Activated gamma-delta T cell treated with Interleukin-2 at 50 U/mL for 16 hours (primary cell): Measurements from ENCODE around the gene PHC2.

ENCODE experiments used
- DNase-seq: peaks from one replicate; pipeline ENCODE4 v3.0.0-alpha.2; 2020

Gene PHC2

DNA sequence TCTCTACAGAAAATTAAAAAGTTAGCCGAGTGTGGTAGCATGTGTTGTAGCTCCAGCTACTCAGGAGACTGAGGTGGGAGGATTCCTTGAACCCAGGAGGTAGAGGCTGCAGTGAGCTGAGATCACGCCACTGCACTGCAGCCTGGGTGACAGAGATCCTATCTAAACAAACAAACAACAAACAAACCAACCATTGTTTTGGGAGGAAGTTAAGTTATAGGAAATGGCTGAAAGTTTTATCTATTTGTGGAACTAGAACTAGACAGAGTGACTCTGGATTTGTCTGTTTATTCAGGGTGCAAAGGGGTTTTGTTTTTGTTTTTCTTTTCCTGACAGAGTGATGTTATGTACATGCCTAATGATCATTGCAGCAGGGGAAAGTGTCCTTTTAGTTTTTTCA, 143.6 kb downstream of the PHC2 start:
- no peak for DNase-seq

DNA sequence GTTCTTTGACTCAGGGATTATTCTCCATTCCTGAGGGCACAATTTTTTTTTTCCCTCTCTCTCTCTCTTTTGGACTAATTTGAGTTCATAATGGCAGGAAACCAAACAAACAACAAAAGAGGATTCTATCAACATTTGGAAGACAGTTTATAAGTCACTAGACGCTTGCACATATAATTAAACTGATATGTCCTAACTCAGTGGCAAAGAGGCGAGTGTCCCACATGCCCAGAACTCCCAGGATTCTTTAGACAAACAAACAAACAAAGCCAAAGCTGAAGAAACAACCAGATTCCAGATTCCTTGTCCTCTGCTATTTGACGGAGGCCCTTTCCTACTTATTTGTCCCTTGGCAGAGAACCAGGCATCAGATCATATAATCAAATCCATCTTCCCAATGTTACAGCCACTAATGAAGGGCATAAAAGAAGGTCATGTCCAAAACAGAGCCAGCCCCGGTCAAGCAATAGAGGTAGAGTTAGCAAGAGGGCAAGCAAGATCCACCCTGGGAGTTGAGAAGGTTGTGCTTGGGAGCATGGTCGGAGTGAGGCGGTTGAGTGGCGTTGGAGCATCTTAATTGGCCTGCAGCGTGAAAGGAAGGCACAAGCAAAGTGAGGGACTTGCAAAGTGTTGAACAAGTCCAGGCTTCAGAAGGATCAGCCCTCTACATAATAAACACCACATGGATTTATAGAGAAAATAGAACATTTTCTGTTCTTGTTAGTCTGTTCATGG, 144.3 kb downstream of the PHC2 start:
- DNase-seq = no peak

DNA sequence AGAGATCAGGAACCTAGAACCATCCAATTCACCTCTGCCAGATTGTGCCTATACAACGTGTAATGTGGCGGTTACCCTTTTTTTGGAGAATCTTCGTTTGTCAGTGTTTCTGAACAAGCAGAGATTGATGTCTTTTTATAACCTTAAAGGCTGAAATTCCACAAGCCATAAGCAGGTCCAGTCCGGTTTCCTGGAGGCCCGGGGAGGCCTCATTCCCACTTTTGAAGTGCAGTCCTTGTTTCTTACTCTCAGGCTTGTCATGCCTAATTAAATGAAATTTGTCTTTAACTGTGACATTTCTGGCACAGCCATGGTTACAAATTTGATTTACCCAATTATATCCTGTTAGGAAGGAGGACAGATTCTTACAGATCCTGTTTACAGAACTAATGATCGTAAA, 146.8 kb downstream of the PHC2 start:
- DNase-seq = no peak

DNA sequence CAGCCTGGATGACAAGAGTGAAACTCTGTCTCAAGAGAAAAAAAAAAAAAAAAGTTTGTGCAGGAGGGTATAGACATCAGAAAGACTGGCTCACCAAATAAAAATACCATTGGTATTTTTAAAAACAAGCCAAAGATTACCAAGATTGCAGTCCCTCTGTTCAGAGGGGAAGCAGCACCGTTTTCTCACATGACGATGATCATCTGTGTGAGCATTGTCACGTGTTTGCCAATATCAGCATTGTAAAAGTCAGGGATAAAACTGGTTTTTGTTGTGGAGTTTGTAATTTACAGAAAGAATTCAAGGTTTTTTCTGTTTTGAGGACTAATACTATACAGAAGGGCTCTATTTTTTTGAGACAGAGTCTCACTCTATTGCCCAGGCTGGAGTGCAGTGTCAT, 148.1 kb downstream of the PHC2 start:
- DNase-seq = no peak

DNA sequence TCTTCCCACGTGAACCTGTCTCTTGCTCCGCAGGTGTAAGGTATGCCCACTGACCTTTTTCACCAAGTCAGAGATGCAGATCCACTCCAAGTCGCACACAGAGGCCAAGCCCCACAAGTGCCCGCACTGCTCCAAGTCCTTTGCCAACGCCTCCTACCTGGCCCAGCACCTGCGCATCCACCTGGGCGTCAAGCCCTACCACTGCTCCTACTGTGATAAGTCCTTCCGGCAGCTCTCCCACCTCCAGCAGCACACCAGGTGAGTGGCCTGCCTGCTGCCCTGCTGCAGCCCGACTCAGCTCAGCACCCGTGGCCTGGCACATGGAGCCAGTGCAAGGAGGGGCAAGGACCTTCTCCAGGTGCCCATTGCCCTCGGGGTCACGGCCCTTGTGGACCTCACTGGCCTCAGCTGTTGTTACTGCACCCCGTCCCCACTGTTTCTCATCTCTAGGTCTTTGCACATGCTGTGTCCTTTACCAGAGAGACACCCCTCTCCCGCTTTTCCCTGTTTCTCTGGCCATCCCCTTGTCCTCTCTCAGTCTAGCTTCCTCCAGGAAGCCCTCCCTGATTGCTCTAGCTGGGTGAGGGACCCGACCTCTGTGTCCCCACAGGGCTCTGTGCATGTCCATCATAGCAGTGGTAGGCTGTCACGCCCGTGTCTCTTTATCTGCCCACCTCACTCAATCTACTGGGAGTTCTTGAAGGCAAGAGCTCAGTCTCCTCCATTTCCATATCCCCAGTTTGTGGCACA, 149.2 kb downstream of the PHC2 start:
- no peak for DNase-seq

DNA sequence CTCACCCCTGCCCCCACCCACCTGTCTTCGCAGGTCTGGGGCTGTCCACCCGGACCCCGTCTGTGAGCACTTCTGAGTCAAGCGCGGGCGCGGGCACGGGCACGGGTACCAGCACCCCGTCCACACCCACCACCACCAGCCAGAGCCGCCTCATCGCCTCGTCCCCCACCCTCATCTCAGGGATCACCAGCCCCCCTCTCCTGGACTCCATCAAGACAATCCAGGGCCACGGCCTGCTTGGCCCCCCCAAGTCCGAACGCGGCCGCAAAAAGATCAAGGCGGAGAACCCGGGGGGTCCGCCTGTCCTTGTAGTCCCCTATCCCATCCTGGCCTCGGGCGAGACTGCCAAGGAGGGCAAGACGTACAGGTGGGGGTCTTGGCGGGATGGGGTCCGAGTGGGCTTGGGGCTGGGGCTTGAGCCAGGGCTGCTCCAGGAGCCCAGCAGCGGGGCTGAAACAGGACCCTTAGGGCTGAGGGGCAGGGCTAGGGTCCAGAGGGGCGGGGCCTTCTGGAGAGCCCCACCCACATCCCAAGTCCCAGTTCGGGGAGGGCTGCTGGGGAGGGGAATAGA, 150.7 kb downstream of the PHC2 start:
- DNase-seq = no peak

DNA sequence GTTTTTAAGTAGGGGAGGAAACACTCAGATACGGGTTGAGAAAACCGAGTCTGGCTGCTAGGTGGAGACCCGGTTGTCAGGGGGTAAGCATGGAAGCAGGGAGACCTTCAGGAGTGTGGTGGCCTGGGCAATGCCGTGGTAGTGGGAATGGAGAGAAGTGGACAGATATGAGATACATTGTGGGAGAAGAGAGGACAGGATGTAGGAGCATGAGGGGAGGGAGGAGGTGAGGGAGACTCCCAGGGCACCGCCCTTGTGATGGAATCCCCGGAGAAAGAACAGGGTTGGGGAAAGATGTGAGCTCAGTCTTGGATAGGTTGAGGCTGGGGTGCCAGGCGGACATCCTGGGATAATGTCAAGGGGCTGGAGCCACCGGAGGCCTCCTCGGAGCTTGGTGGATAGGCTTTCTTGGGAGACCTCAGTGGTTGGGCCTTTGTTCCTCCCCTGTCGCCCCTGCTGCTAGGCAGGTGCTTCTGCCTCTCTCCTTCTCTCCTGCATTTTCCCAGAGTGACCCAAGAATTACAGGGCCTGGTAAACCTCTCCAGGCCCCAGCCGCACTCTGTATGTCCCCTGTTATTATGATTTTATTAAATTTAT, 153.3 kb downstream of the PHC2 start:
- no peak for DNase-seq

DNA sequence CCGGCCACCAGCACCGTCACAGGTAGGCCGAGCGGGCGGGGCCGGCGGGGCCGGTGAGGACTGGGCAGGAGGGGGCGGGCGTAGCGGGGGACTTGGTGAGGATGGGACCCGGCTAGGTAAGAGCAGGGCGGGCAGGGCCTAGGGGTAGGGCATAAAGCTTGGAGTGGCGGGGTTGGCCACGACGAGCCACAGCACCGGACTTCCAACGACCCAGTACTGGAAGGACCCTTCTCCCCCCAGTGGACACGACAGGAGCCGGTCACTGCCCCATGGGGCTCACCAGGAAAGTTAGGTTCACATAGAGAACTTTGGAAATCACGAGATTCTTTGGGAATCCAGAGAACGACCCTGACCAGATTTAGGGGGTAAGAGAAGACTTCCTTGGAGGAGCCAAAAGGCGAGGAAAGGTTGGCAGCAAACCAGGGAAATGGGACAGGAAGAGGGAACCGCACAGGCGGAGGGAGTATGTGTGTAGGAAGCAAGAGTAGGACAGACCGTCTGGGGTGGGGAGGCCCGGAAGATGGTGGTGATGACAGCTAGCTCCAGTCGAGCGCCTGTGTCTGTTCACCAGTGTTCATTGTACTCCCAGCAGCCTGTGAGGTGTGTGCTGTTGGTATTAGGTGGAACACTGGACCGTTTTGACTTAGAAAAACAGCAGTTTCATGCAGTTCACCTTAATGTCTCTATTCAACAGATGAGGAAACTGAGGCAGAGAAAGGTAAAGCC, 154.2 kb downstream of the PHC2 start:
- DNase-seq = no peak

DNA sequence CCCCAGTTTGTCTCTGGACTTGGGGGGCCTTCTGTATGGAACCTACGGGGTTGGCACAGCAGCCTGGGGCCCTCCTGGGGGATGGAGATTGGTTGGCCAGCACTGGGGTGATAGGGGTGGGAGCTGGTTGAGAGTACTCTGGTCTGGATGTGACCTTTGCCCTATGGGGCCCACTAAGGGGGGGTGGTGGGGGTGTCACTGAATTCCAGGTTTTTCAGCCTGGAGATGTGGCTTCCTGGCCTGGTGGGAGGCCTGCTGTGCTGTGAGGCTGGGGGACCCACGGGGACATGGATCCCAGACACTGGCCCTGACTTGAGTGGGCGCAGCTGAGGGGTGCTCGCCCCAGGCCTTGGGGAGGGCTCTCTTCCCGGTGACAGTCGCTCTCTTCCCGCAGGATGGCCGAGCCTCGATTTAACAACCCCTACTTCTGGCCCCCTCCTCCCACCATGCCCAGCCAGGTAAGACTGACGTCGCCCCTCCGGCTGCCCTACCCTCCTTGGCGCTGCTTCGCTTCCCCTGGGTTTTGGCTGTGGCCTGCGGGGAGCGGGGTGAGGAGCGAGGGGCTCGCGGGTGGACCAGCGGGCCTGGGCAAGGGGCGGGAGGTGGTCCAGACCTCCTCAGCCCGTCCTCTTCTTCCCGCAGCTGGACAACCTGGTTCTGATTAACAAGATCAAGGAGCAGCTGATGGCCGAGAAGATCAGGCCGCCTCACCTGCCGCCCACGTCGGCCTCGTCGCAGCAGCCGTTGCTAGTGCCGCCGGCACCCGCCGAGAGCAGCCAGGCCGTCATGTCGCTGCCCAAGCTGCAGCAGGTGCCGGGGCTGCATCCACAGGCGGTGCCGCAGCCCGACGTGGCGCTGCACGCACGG, 155.0 kb downstream of the PHC2 start:
- DNase-seq = no peak

DNA sequence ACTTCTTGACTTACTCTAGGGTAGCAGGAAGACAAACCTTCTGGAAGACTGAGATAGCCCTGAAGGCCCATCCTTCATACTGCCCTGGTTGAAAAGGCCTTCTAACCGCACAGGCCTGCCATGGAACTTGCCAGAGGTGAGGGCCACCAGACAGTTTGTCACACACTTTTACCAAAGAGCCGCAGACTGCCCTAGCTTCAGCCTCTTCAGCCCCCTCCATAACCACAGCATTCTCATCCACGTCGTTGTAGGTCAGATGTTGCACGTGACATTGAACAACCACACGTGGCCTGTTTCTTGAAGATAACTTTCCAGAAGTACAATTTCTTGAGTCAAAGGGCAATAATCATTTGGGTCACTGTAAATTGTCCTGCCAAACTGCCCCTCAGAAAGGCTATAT, 155.7 kb downstream of the PHC2 start:
- DNase-seq = no peak

DNA sequence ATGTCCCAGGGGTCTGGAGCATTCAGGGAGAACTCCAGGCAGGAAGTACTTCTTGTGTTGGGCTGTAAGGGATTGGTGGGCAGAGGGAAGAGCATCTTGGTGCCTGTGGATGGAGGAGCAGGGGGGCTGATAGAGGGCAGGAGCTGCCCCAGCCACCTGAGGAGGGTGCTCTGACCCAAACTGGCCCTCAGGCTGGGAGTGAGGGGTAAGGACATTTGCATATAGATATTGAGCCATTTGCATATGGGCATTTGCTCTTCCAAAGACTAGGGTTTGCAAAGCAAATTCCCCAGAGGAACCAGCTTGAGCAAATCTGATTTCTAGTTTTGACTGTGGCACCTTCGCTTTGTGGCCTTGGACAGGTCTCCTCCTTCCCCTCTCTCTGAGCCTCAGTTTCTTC, 156.4 kb downstream of the PHC2 start:
- no peak for DNase-seq

DNA sequence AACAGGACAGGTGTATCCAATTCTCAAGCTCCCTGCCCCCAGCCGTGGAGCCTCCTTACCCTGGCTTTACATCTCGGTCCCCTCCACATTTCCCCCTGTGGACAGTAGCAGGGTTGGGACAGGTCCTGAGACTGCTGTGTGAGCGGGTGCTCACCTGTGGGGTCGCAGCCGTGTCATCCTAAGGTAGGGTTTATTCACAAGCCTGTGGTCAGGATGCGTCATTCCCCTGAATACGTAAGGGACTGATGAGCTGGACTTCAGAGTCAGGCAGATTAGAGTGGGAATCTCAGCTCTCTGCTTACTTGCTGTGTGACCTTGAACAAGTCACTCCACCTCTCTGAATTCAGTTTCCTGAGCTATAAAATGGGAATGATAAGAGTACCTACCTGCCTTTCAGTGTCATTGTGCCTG, 156.9 kb downstream of the PHC2 start:
- no peak for DNase-seq
